PC-3 (cell line): Measurements from ENCODE around the gene TMA7.

ENCODE experiments used
- CTCF ChIP-seq: fragments of 300-600 bp; sonication (generic); conservative IDR thresholded peaks from 2 replicates; pipeline ENCODE4 v1.5.1; 2017; ENCODE audit warnings: antibody characterized with exemption, low read depth, mild to moderate bottlenecking, low read length
- EZH2 ChIP-seq: fragments of 300-600 bp; sonication (generic); IDR thresholded peaks from one replicate; pipeline ENCODE4 v1.6.1; 2017; ENCODE audit warnings: antibody characterized with exemption, mild to moderate bottlenecking, low read length; ENCODE audit not compliant: unreplicated experiment
- EZH2phosphoT487 ChIP-seq: fragments of 300-600 bp; sonication (generic); IDR thresholded peaks from 2 replicates; pipeline ENCODE4 v1.6.1; 2018; ENCODE audit warnings: mild to moderate bottlenecking, antibody characterized with exemption, low read length, borderline replicate concordance

- TF ChIP-seq CTCF (no peak), EZH2 (no peak), EZH2phosphoT487 (no peak)
Measured at GRCh38 chr3:48402281-48402732, 37.8 kb upstream of the TMA7 start.
